ENCODE data around the gene BCKDHB.

BCKDHB gene

GRCh38 chr6:80336911-80337310 is 230.4 kb downstream of the BCKDHB start:
- no peak for DNase-seq

GRCh38 chr6:80338201-80338836 is 231.8 kb downstream of the BCKDHB start:
- DNase-seq = peak; percentile 39 to 60 (median 50)

GRCh38 chr6:80339421-80339820 is 232.9 kb downstream of the BCKDHB start:
- DNase-seq = no peak

- DNase-seq = no peak
These were observed 233.8 kb downstream of the BCKDHB start for GRCh38 chr6:80340280-80340679.

- no peak for DNase-seq
These were observed 234.2 kb downstream of the BCKDHB start for GRCh38 chr6:80340686-80341085.

GRCh38 chr6:80341330-80341729 is 234.9 kb downstream of the BCKDHB start:
- no peak for DNase-seq

GRCh38 chr6:80343511-80343910 is 237.0 kb downstream of the BCKDHB start:
- no peak for DNase-seq

GRCh38 chr6:80347101-80347500 is 240.6 kb downstream of the BCKDHB start:
- no peak for DNase-seq

- DNase-seq = no peak
These were observed 241.8 kb downstream of the BCKDHB start for GRCh38 chr6:80348263-80348662.

GRCh38 chr6:80356000-80356399 is 249.5 kb downstream of the BCKDHB start:
- DNase-seq = no peak

GRCh38 chr6:80356545-80356944 is 250.1 kb downstream of the BCKDHB start:
- no peak for DNase-seq

GRCh38 chr6:80357081-80357480 is 250.6 kb downstream of the BCKDHB start:
- no peak for DNase-seq

GRCh38 chr6:80357674-80358073 is 251.2 kb downstream of the BCKDHB start:
- DNase-seq = no peak

GRCh38 chr6:80363501-80364122 is 257.1 kb downstream of the BCKDHB start:
- no peak for DNase-seq

GRCh38 chr6:80364149-80364548 is 257.7 kb downstream of the BCKDHB start:
- no peak for DNase-seq

GRCh38 chr6:80366051-80366450 is 259.6 kb downstream of the BCKDHB start:
- no peak for DNase-seq

GRCh38 chr6:80366714-80367113 is 260.2 kb downstream of the BCKDHB start:
- DNase-seq = no peak

GRCh38 chr6:80376411-80376810 is 269.9 kb downstream of the BCKDHB start:
- no peak for DNase-seq

- DNase-seq = no peak
These were observed 274.1 kb downstream of the BCKDHB start for GRCh38 chr6:80380566-80380965.

GRCh38 chr6:80382811-80383210 is 276.3 kb downstream of the BCKDHB start:
- no peak for DNase-seq

GRCh38 chr6:80388507-80388906 is 282.0 kb downstream of the BCKDHB start:
- no peak for DNase-seq

All from activated naive CD4-positive, alpha-beta T cell (primary cell).